SKM-1 (cell line): Measurements from ENCODE around the gene MORN2.
"Not testable (repeated sequence)": the region's sequence is repeated elsewhere in the genome, so short reads cannot be mapped to it uniquely, and the experiment has no call there.

Experiments
- DNase-seq: peaks from one replicate; lab custom pipeline; 2025; ENCODE audit not compliant: unreplicated experiment; lab: John Stamatoyannopoulos, UW

The MORN2 gene

DNA sequence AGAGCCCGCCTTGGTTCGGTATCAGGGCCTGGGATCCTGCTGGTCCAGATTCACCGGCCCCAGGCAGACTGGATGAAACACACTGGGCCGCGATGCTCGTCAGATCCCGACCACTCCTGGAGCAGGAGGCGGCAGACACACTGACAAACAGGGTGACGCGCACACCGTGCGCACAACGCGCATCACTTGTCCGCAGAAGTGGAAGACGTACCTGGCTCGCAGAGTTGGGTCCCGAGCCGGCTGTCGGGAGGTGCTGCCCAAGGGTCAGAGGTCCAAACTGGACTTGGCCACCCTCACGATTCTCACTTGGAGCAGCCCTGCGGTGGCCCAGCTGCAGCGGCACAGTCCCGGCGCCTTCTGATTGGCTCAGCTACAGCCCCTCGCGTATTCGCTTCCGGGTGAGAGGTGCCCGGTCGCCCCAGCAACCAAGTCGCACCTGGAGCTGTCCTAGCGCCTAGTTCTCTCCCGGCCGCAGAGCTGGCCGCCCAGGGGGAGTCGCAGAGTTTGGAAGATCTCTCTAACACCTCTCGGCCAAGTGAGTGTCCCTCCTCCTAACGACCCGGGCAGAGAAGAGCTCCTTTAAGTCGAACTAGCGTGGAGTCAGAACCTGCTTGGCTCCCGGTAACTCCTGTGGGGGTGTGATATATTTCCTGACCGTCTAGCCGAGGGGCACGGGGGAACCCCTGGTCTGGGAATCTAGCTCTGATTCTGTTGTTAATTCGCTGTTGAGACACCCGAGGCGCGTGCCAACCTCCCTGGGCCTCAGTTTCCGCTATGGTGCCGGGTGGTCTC lies at the start of gene MORN2, which contains the start of gene DHX57:
TSS of gene MORN2 (plus strand) at position 401 of the 792 bp plus-strand sequence.
TSS of gene DHX57 (minus strand) at position 359 of the 792 bp plus-strand sequence. CDS start 7,529 bp downstream, outside the sequence.
- peak; percentile 58 for DNase-seq

DNA sequence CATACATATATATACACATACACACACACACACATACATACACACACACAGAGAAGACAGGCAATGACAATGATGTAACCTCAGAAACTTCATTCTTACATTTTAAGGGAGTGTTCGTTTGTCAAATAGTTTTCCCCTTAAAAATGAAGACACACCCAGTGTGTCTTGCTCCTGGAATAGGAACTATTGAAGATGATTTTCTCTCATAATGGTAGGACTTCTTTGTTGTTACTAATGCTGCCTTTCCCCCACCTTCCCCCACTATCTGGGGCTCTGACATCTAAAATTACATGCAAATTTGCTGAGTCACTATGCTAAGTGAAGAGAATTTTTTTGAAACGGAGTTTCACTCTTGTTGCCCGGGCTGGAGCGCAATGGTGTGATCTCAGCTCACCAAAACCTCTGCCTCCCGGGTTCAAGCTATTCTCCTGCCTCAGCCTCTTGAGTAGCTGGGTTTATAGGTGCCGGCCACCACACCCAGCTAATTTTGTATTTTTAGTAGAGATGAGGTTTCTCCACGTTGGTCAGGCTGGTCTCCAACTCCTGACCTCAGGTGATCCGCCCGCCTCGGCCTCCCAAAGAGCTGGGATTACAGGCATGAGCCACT lies 48.1 kb upstream of the MORN2 start:
- not testable (repeated sequence) for DNase-seq

DNA sequence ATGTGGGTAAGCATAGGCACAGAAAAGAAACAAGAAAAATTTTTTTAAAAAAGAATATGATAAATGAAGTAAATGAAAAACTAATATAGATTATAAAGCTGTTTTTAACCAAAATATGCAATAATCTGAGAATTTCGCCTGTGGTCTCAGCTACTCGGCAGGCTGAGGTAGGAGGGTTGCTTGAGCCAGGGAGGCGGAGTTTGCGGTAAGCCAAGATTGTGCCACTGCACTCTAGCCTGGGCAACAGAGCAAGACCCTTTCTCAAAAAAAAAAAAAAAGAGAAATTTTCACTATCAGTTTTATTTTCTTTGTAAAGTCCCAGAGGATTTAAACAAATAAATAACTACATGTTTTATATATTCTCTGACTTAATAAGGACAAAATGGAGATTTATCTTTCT lies 47.3 kb upstream of the MORN2 start:
- no peak for DNase-seq

DNA sequence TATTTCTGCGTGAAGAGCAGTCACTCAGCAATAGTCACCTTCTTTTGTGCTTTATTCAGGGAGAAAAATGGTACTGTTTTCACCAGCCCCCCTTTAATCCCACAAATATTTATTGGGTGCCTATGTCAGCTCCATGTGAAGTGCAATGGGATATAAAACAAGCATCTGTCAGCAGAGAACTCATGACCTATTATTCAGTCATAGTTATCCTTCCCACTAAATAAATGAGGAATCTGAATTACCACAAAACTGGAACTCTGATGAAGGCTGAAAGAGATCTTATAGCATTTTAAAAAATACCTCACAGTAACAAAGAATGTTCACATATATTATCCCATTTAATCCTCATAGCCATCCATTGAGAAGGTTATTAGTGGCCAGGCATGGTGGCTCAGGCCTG lies 45.8 kb upstream of the MORN2 start:
- DNase-seq, result no peak

DNA sequence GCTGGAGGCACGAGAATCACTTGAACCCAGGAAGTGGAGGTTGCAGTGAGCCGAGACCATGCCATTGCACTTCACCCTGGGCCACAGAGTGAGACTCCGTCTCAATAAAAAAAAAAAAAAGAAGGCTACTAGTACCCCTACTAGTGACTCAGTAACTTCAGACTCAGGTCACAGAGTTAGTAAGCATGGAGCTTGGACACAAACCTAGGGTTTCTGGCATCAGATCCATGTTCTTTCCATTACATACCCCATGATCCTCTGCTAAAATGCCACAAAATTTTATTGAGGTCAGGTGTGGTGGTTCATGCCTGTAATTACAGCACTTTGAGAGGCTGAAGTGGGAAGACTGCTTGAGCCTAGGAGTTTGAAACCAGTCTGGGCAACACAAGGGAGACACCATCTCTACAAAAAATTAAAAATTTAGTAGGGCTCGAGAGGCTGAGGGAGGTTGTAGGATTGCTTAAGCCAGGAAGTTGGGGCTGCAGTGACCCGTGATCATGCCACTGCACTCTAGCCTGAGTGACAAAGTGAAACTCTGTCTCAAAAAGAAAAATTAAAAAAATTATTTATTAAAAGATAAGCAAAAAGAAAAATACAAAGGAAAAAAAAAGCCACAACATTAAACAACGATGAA lies 45.1 kb upstream of the MORN2 start:
- no peak for DNase-seq

DNA sequence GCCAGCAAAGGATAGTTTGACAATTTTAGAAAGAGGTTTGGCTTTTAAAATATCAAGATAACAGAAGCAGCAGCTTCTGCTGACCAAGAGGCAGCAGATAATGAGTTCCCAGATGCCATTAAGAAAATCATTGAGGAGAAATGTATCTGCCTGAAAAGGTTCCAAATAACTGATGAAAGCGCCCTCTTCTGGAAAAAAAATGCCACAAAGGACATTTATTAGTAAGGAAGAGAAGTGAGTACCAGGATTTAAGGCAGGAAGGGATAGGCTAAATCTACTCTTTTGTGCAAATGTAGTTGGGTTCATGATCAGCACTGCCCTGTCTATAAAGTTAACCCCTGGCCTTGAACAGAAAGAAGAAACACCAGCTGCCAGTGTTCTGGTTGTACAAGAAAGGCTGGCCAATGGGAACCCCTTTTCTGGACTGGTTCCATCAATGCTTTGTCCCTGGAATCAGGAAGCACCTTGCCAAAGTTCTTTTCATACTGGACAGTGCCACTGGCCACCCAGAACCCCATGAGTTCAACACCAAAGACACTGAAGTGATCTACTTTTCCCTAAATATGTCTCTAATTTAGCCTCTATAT lies 40.7 kb upstream of the MORN2 start:
- no peak for DNase-seq

DNA sequence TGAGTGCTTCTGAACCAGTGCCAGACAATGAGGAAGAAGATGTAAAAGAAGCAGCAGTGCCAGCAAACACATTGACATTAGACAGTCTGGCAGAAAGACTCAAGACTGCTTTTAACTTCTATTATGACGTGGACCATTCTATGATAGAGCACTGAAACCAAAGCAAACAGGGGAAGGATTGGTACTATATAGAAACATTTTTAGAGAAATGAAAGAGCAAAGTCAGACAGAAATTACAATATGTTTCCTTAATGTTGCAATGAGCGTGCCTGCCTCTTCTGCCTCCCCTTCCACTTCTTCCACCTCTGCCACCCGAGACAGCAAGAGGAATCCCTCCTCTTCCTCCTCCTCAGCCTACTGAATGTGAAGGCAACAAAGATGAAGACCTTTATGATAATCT lies 39.8 kb upstream of the MORN2 start:
- no peak for DNase-seq

DNA sequence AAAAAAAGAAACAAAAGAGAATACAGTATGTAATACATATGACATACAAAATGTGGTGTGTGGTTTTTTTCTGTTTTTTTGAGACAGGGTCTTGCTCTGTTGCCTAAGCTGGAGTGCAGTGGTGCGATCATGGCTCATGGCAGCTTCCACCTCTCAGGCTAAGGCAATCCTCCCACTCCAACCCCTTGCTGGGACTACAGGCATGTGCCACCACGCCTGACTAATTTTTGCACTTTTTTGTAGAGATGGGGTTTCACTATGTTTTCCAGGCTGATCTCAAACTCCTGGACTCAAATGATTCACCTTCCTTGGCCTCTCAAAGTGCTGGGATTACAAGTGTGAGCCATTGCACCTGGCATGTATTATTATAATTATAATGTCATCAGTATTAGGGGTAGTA lies 39.0 kb upstream of the MORN2 start:
- DNase-seq, result no peak

DNA sequence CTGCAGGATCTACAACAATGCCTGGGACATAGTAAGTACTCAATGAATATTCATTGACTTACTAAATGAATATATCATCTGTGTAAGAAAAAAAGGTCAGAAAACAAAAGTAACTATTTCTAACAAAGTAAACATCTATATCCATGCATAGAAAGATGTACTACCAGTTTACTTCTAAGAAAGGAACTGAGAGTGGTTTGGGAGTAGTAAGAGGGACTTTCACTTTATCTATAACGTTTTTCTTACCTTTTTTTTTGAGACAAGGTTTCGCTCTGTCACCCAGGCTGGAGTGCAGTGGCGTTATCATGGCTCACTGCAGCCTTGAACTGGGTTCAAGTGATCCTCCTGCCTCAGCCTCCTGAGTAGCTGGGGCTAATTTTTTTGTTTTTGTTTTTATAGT lies 25.7 kb upstream of the MORN2 start:
- no peak for DNase-seq

DNA sequence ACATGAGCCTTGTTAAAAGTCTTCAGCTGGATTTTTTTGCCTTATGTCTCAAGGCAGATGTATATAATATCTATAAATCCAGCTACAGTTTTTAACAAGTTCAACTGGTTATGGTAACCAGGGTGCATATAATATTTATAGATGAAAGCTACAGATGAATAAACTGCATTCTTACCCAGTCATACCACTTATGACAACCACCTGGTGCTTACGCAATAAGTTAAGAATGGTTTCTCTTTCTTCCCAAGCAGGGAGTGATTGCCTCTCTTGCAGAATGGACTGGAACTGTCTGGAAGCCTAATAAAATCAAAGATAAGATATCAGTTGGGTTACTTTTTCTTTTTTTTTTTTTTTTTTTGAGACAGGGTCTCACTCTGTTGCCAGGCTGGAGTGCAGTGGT lies 19.6 kb upstream of the MORN2 start:
- DNase-seq, result no peak

DNA sequence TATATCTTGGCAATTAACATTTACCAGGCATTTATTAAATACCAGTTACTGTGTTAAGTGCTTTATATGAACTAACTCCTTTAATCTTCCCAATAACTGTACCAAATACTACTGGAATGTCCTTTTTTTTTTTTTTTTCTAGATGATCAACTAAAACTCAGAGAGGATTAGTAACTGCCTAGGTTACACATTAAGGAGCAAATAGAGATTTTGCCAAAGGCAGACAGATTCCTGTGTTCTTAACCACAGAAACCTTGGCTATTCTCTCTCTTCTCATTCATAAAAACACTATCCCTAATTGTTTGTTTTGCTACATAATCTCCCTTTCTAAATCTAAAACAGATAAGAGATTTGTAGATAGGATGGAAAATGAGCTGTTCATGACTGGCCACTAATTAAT lies 13.3 kb upstream of the MORN2 start:
- no peak for DNase-seq

DNA sequence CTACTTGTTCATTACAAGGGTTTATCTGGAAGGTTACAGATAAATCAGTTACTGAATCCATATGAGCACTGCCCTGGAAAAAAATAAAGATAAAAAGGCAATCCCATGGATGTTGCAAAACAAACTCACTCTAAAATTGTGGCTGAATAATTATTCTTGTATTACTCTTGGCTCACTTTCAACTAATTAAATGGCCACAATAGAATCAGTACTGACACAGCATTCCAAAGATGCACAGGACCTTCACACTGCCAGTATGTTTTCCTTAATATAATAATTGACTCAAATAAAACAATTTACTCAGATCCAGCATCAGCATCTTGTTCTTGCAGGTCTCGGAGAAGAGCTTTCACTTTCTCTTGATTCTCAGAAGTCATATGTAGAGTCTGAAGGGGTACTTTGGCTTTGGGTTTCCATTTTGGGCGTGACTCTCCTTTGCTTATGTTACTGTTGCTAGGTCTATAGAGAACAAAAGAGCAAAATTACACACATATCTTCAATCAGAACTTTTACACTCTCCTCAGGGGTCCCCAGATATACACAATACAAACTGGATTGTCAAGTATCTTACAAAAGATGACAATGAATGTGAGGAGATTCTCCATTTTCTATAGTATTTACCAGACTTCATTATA lies 12.6 kb upstream of the MORN2 start:
- DNase-seq, result no peak

DNA sequence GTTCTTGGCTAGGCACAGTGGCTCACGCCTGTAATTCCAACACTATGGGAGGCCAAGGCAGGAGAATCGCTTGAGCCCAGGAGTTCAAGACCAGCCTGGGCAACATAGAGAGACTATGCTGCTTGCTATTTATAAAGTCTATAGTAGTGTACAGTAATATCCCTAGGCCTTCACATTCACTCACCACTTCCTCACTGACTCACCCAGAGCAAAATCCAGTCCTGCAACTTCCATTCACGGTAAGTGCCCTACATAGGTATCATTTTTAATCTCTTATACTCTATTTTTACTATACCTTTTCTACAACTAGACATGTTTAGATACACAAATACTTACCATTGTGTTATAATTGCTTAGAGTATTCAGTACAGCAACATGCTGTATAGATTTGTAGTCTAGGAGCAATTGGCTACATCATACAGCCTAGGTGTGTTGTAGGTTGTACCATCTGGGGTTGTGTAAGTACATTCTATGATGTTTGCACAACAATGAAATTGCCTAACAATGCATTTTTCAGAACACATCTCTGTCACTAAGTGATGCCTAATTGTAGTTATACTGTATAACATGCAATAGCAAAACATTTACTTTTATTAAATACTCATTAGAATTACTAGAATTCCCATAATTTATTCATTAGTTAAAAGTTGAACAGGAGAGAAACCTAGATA lies 8.9 kb upstream of the MORN2 start:
- no peak for DNase-seq

DNA sequence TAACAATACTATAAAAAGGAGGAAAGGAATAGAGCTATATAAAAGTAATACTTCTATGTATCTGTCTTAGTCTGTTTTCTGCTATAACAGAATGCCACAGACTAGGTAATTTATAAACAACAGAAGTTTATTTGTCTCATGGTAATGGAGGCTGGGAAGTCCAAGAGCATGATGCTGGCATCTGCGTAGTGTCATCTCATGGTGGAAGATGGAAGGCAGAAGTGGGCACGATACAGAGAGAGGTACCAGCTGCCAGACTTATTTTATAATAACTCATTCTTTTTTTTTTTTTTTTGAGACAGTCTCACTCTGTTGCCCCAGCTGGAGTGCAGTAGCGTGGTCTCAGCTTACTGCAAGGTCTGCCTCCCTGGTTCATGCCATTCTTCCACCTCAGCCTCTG lies 4.3 kb upstream of the MORN2 start:
- no peak for DNase-seq

DNA sequence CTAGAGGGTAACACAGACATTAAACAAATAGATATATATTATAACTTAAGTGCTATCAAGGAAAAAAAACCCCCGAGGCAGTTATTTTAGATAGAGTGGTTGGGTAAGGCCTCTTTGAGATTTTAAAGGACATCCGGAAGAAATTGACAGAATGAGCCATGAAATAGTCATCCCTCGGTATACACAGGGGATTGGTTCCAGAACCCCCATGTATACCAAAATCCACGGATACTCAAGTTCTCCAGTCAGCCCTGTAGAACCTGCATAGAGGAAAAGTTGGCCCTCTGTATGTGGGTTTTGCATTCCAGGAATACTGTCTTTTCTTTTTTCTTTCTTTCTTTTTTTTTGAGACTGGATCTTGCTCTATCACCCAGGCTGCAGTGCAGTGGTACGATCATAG lies 2.0 kb upstream of the MORN2 start:
- DNase-seq, result no peak

DNA sequence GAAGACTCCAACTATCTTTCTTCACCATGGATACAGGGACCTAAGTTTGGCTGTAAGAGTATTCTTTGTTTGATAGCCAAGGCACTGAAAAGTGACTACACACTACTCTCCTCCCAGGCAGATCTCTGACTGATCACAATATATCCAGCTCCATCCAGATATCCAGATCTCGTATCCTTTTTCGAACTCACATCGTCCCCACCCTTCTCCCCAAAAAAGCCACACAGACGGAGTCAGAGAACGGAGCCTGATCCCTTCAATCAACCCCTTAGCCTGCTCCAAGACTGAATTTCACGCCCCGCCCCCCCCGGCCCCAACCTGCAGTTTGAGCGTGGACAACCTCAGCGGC lies 575 bp upstream of the MORN2 start:
- no peak for DNase-seq

DNA sequence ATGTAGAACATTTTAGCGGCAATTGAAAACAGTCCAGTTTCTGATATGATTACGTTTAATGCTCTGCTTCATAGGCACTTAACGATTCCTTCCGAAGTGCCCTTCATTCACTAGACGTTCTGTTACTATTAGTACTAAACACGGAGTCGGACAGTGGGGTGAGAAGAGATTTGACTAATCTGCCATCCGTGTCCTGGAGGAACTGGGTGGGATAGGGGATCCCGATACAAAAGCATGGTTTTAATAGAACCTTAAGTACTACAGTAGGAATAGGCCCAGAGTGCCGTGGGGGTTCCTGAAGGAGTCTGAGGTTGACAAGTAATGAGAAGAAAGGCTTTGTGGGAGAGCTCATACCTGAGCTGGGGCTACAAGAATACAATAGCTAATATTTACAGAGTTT lies 631 bp downstream of the MORN2 start:
- no peak for DNase-seq

DNA sequence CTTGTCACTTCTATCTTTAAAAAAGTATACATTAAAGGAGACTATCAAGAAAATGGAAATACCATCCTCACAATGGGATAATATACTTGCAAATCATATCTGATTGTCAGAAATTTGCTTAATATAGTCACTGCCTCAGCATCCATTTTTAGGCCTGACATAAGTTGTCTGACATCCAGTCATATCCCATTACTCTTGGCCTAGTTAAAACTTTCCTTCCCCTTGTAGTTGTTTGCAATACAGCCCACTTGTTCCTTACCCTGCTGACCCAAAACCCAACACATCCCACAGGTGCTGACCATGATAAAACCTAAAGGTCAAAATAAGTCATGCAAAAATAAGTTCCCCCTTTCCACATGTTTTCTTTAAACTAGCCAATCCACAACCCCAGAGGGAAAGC lies 10.3 kb downstream of the MORN2 start:
- no peak for DNase-seq

DNA sequence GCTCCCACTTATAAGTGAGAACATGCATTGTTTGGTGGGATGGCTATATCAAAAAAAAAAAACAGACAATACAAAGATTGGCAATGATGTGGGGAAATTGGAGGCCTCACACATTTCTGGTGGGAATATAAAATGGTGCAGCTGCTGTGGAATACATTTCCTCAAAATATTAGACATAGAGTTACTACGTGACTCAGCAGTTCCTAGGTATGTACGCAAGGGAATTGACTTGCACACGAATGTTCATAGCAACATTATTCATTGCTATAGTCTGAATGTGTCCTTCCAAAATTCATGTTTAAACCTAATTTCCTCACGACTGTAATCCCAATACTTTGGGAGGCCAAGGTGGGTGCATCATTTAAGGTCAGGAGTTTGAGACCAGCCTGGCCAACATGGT lies 11.6 kb downstream of the MORN2 start:
- no peak for DNase-seq

DNA sequence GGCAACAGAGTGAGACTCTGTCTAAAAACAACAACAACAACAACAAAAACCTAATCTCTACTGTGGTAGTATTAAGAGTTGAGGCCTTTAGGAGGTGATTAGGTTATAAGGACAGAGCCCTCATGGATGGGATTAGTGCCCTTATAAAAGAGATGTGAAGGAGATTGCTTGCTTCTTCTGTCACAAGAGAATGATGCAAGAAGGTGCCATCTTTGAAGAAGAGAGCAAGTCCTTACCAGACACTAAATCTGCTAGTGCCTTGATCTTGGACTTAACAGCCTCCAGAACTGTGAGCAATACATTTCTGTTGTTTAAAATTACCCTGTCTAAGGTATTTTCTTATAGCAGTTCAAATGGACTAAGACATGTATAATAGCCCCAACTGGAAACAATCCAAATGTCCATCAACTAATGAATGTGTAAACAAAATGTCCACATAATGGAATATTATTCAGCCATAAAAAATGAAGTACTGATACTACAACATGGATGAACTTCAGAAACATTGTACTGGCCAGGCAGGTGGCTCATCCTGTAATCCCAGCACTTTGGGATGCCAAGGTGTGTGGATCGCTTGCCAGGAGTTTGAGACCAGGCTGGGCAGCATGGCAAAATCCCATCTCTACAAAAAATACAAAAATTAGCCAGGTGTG lies 12.3 kb downstream of the MORN2 start:
- DNase-seq, result no peak
